Lung microvascular endothelial cell (primary cell): Measurements from ENCODE around the gene VPS13D. TPM values are rescaled to one million over a fixed set of nuclear protein-coding genes. Genes with fewer than 3 reads are reported as not detected.
"Not testable (repeated sequence)": the region's sequence is repeated elsewhere in the genome, so short reads cannot be mapped to it uniquely, and the experiment has no call there.

Experiments used
- DNase-seq, 2 donors: peaks; one replicate each; pipeline versions ENCODE4 v3.0.0 to v3.0.0-alpha.2; 2010; ENCODE audit warnings: low read depth in 2 of 2
- total RNA-seq: library from RNA; depleted of rRNA; stranded (reverse); fragments of >200 nt; gene quantifications from 2 replicates; pipeline ENCODE4 v1.2.1, GENCODE V29; 2014

Gene VPS13D
- total RNA-seq, 1 donor from 2014 or later, result 28.8 TPM

DNA sequence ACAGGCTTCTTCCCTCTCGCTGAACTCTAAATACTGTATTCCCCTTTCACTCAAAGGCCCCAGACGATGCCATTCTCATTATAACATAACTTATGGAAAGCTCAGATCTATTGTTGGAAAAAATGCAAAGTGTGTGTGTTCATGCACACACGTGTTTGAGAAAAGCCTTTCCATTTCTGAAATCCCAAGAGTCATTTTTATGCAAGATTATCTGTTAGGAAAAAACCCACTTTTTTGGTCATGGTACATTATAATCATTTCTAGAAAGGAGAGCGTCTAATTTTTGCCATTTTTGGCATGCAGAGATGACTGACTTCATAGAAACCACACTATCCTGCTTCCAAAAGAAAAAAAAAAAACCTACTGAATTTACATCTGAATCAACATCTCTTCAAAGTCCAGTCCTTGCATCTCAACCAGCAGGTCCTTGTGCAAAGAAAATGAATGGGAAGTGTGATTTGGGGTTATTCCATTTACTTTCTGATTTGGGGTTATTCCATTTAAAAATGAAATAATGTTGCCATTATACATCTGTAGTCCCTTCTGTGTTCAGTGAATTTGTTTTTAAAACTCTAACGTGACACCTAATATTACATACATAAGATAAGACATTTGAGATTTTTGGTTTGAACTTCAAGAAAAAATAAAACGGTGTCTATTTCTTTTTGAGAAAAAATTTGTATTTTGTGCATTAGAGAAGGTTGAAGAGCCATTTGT is 237.9 kb downstream of the VPS13D start:
- no peak for DNase-seq

DNA sequence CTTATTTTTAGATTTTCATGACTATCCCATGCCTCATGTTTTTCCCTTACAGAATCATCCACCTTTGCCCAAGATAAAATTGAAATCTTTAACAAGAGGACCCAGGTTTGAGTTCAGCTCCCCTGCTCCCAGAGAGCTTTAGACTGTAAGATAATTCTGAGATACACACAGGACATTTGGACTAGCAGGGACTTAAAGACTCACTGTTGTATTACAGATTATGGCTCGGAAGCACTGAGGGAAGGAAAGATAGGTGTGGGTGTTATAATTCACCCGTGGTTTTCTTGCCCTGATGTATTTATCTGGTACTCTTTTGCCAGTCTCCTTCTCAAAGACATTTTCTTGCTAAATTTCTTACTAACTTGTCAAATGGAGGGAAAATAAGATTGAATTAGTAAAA is 238.5 kb downstream of the VPS13D start:
- DNase-seq, result no peak

- peak in 1 of 2 donors; percentile 61 for DNase-seq
Measured at GRCh38 chr1:12469493-12469892, 239.7 kb downstream of the VPS13D start.

DNA sequence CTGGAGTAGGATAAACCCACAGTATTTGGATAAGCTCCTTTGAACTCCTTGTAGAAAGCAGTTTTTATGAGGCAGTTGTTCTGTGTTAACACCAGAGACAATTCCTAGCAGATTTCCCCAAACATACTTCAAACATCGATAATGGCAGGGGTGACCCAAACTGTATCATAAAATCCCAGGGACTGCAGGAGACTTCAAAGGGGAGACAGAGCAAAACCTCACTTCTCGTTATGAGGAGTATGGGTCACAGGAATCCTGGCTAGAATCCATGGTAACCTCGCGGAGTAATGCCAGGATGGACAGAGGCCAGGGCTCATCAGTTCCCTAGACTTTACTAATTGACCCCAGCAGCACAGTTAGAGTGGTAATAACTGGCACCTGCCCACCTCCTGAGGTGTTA is 240.2 kb downstream of the VPS13D start:
- peak in 1 of 2 donors; percentile 31 for DNase-seq

- DNase-seq, result not testable (repeated sequence)
Measured at GRCh38 chr1:12470916-12471315, 241.1 kb downstream of the VPS13D start.

DNA sequence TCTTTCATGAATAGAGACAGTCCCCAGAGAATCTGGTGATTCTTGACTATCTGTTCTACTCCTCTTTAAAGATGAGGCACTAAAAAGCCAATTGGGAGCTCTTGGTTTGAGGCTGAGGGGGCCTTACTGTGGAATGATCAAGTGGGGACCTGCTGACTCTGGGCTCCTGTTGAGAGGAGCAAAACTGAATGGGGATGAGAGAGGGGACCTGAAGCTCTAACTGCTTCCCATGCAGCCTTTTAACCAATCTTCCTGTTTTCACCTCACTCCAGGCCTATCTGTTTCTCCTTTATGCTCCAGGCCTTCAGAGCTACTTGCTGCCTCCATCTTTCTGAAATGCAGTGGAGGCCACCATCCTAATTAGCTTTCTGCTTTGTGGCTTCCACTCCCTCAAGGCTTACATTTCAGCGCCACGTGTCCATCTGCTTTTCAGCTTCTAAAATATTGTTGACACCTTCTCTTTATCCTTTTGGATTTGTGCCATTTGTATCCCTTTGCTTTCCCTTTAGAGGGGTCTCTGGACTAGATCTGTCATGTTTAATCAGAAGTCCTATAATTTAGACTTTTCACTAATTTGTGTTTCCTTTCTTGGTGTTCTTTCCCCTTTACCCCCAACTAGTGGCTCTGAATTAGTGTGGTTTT is 242.4 kb downstream of the VPS13D start:
- DNase-seq, result no peak

DNA sequence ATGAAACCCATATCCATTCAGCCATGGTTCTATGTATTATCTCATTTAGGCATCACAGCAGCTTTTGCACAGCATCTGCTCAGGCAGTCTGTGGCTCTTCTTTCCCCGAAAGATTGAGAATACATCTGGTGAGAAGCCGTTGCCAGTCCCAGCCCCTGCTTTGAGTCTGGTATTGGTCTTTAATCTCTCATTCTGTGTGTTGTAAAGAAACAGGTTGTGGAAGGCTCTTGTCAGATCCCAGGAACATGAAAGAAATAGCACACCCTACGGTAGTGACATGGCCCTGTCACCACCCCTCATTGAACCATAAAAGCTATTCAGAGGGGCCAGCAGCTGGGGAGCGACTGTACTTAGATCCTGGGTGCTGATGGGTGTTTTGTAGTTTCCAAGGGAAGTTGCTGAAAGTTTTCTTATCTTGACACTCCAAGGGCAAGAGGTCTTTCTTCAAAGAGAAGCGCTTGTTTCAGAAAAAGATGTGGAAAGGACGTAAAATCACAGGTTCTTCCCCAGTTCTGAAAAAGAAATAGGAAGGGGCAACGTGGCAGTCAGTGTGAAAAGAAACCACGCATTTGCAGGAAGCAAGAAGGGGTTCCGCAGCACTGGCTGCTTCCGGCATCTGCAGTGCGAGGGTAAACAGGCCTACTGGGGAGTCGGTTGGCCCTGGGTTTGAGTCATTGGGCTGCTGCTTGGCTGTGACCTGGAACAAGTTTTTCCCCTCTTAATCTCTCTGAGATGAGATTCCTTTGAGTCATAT is 243.1 kb downstream of the VPS13D start:
- peak; percentile 37 to 58 for DNase-seq

DNA sequence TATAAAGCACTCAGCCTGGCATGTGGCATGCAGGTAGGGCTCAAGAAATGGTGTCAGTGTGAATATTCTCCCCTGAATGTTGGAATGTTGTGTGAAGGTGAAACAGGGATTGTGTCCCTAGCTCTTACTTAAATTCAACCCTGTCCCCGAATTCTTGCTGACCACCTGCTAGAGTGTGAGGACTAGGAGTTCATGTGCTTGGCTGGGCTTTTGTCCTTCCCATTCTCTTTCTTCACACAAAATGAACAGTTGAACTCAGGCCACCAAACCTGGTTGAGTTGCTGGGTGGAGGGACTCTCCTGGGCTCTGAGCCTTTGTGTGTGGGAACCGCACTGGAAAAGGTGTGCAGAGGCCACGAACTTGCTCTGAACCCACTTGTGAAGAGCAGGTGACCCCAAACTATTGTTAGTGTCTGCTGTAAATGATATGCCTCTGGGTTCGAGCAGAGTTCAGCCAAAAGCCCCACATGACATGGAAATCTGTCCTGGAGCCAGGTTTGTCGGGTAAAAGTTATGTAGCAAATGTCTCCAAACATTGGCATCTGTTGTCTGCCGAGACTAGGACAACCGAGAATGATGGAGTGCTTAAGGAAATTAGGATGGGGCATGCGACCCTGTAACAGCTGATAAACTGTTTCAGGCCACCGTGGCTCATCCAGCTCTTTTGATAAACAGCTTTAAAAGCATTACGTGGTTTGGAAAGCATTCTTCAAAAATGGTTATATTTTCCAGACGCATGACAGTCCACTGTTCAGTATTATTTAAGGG is 243.9 kb downstream of the VPS13D start:
- peak; percentile 58 to 100 for DNase-seq

GRCh38 chr1:12475101-12475500 is 245.3 kb downstream of the VPS13D start:
- DNase-seq, result peak in 1 of 2 donors; percentile 41

GRCh38 chr1:12475530-12475934 is 245.7 kb downstream of the VPS13D start:
- peak; percentile 31 to 47 for DNase-seq

DNA sequence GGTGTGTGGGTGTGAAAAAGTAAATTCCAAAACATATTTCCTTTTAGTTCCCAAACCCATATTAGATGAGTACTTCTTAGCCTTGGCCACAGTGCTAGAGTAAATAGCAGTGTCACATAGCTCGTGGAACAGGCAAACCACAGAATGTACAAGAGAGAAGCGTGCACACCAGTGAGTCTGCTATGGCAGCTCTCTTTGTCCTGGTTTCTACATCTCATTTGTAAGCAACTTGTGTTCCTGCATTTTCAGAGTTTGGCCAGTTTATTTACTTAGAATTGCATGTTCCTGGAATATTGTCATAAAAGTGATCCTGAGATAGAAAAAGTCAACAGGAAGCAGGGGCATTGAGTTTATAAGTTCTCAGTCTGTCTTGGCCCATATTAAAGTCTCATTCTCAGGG is 246.1 kb downstream of the VPS13D start:
- no peak for DNase-seq

DNA sequence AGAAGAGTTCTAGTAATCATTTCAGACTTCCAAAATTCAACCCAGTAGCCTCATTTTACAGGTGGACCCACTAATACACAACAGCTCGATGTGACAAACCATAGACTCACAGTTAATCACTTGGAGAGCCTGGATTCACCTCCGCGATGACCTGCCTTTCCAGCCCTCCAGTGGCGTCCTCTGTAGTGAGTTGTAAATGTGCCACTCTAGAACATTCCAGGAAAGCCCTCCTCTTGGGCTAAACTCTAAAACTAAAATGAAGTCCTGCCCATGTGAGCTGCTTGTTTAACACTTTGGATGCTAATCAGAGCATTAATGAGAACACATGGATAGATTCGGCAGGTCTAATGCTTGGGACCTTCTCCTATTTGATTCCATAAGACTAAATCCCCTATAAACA is 247.5 kb downstream of the VPS13D start:
- DNase-seq, result no peak

DNA sequence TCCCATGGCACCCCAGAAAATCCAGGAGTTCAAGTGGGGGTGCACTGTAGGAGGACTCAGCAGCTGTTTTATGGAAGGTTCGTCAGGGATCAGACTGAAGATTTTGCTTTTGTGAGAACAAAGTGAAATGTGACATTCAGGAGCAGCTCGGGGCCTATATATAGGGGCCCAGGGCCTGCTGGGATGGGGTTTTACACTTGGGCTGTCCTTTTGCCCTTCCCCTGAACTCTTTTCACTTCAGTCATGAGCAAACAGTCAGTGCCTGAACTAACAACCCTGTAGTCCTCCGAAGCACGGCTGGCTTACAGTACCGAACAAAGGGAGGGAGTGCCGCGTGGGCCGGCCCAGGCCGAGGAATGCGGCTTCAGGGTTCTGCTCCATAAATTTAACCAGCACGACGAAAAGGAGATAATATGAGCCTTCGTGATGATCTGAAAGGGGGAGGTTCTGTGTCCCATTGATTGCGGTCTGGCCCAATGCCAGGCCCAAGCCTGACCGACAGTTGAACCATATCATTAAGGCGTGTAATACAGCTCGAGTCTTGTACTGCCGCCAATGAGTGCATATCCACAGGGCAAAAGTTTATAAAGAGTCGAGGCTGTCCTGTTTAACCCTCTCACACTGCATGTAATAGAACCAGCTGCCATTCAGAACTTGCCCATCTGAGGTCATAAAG is 248.2 kb downstream of the VPS13D start:
- peak; percentile 97 for DNase-seq

DNA sequence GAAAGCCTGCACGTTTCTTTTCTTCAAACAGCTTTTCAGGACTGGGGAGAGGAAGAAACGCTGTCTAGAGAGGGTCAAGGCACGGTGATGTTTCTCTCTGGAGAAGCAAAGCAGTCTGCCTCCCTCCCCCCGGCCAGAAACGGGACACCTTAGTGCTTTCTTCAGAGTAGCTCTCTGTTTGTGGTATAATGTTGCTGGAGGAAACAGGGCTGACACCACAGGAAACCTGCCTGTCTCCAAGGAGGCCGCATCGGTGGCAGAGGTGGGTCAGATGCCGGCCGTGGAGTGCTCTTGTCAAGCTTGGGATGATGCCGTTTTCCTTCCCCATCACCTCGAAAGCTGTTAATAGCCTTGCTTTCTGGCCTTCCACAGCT is 248.8 kb downstream of the VPS13D start:
- DNase-seq, result no peak

DNA sequence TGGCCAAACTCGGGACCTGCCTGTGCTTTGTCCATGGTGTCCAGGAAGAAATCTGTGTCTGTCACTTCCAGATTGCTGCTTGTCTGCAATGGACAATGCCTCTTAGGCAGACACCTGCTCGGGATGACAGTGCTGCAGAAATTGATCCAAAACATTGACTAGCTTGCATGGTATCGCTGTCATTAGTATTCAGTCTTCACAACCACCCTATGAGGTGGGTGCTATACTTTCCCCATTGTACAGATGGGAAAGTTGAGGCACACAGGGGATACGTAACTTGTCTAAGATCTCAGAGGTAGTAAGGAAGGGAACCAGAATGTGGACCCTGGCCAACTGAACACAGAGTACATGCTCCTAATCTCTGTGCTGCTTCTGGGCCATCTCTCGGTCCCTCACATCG is 249.5 kb downstream of the VPS13D start:
- DNase-seq, result no peak

DNA sequence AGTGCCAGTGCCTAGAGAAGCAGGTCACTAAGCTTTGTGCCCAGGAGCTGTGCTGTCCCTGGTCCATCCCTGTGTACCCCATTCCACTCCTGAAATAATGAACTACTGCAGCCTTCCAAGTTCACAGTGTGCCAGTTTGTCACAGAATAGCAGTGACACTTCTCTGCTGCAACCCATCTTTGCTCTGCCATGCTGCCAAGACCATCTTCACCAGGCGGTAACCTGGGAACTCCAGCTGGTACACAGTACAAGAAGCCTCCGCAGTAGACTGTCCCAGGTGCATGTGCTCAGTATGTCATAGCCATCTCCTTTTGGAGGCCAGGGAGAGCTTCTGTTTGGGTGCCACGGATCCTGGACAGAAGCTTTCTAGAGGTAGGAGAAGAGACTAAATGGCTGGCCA is 250.2 kb downstream of the VPS13D start:
- DNase-seq, result no peak

- DNase-seq, result peak; percentile 40 to 97
Measured at GRCh38 chr1:12480748-12481362, 251.0 kb downstream of the VPS13D start.

- DNase-seq, result no peak
Measured at GRCh38 chr1:12481928-12482327, 252.1 kb downstream of the VPS13D start.

DNA sequence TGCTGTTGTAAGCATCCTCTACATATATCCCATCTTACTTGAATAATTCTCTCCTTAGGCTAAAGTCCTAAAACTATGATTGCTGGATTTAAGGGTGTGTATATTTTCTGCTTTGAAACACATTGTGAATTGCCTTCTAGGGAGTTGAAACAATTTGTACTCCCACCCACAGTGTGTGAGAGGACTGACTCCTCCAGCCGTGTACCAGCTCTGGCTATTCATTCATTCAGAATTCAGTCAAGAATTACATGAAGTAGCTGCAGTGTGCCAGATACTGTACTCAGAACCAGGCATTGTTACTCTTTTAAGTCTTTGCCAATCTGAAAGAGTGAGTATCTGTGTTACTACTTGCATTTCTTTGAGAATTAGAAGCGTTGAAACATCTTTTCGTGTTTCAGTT is 253.2 kb downstream of the VPS13D start:
- DNase-seq, result no peak

- DNase-seq, result peak in 1 of 2 donors; percentile 57
Measured at GRCh38 chr1:12485231-12486058, 255.6 kb downstream of the VPS13D start.
